SK-N-SH (cell line): Measurements from ENCODE around the gene CD244.

Experiments used
- CHD2 ChIP-seq: fragments of 150-350 bp; IDR thresholded peaks from 2 replicates; pipeline ENCODE4 v1.6.1; 2018; ENCODE audit warnings: low read length; ENCODE audit not compliant: partially characterized antibody
- CTCF ChIP-seq: fragments of 200-600 bp; sonication (generic); IDR thresholded peaks from 2 replicates; pipeline ENCODE4 v1.6.1; 2017; ENCODE audit warnings: antibody characterized with exemption, mild to moderate bottlenecking, moderate library complexity
- EP300 ChIP-seq, 2 experiments: IDR thresholded peaks; 2 replicates each; pipeline versions ENCODE4 v1.4.0 to v1.6.1; 2012; ENCODE audit warnings: borderline replicate concordance in 1 of 2, low read depth in 1 of 2, low read length in 1 of 2
- FOXM1 ChIP-seq: IDR thresholded peaks from 2 replicates; pipeline ENCODE4 v1.4.0; 2012; ENCODE audit warnings: low read depth, mild to moderate bottlenecking
- MAX ChIP-seq: IDR thresholded peaks from 2 replicates; pipeline ENCODE4 v1.4.0; 2012; ENCODE audit warnings: low read depth
- MEF2A ChIP-seq: IDR thresholded peaks from 2 replicates; pipeline ENCODE4 v1.4.0; 2012; ENCODE audit warnings: low read depth, borderline replicate concordance
- POLR2AphosphoS5 ChIP-seq: IDR thresholded peaks from 2 replicates; pipeline ENCODE4 v1.6.1; 2012; ENCODE audit warnings: low read depth, low read length
- REST ChIP-seq: IDR thresholded peaks from 2 replicates; pipeline ENCODE4 v1.6.1; 2012; ENCODE audit warnings: mild to moderate bottlenecking, low read depth, low read length, moderate library complexity
- SIN3A ChIP-seq: IDR thresholded peaks from 2 replicates; pipeline ENCODE4 v1.6.1; 2012; ENCODE audit warnings: low read depth, mild to moderate bottlenecking, low read length, moderate library complexity, borderline replicate concordance
- USF1 ChIP-seq: IDR thresholded peaks from 2 replicates; pipeline ENCODE4 v1.4.0; 2012; ENCODE audit warnings: low read depth, borderline replicate concordance
- YY1 ChIP-seq: IDR thresholded peaks from 2 replicates; pipeline ENCODE4 v1.4.0; 2012; ENCODE audit warnings: low read depth, mild to moderate bottlenecking

GRCh38 chr1:160834945-160835565, 27.6 kb downstream of the CD244 start:
- TF ChIP-seq CTCF (peak; percentile 61), POLR2AphosphoS5 (no peak), CHD2 (no peak), MAX (no peak), YY1 (no peak), MEF2A (no peak), USF1 (no peak), FOXM1 (no peak), REST (no peak), SIN3A (no peak), EP300 (IDR thresholded peaks at IDR 0.05; ENCODE audit: borderline replicate concordance in 1 of 2, low read depth in 1 of 2, low read length in 1 of 2) (no peak)
